Mucosa of descending colon (tissue), 3 donors: ENCODE measurements around the gene UNC13C. TPM values are rescaled to one million over a fixed set of nuclear protein-coding genes. Genes with fewer than 3 reads are reported as not detected.

ENCODE experiments used
- ATAC-seq: fragments of 200-7000 bp; cut with Tn5 transposase; one replicate; pipeline ENCODE4 v1.9.1; 2020; ENCODE audit warnings: mild to moderate bottlenecking, moderate library complexity
- DNase-seq, 3 donors: peaks; one replicate each; pipeline ENCODE4 v3.0.0-alpha.2; 2020
- H3K36me3 ChIP-seq: fragments of 200-600 bp; one replicate; pipeline ENCODE4 v1.8.0; 2021; ENCODE audit warnings: low read depth, mild to moderate bottlenecking
- H3K4me1 ChIP-seq: fragments of 200-600 bp; one replicate; pipeline ENCODE4 v1.8.0; 2021; ENCODE audit warnings: low read depth, mild to moderate bottlenecking
- H3K4me3 ChIP-seq: fragments of 200-600 bp; one replicate; pipeline ENCODE4 v1.8.0; 2021; ENCODE audit warnings: mild to moderate bottlenecking
- H3K9me3 ChIP-seq: fragments of 200-600 bp; one replicate; pipeline ENCODE4 v1.8.0; 2021; ENCODE audit warnings: mild to moderate bottlenecking
- intact Hi-C, 2 donors: fragments of 100-400 bp; cut with DNase I in 1 of 2; cut with micrococcal nuclease in 1 of 2; formaldehyde crosslinking; loops; one replicate each; pipeline versions ENCODE4 v1.11.0 to v1.11.1; 2022; cut with DNase I, micrococcal nuclease
- total RNA-seq, 3 donors: library from RNA; stranded (reverse); fragmentation: NEBNext Ultra II Directional in 2 of 3; extraction: Animal tissue kit (Norgen Biotek cat#: 25700) in 2 of 3; gene quantifications; one replicate each; pipeline versions ENCODE4 v1.2.1 to v1.2.4, GENCODE V29; 2021 to 2023
- TF ChIP-seq, protein P1 (sequence below): fragments of 200-600 bp; IDR thresholded peaks from one replicate; pipeline ENCODE4 v1.8.0; 2022; ENCODE audit warnings: antibody characterized with exemption, mild to moderate bottlenecking
- donor health status: DM: no; HTN: no; CAD: no; lungs with moderate emphysema.
- donor health status: DM: no; HTN: no; CAD: no.
- donor health status: DM: no; HTN: yes; CAD: no.

UNC13C gene
- total RNA-seq, 3 donors from 2014 or later, result 0.06 to 1.9 (median 0.12) TPM

DNA sequence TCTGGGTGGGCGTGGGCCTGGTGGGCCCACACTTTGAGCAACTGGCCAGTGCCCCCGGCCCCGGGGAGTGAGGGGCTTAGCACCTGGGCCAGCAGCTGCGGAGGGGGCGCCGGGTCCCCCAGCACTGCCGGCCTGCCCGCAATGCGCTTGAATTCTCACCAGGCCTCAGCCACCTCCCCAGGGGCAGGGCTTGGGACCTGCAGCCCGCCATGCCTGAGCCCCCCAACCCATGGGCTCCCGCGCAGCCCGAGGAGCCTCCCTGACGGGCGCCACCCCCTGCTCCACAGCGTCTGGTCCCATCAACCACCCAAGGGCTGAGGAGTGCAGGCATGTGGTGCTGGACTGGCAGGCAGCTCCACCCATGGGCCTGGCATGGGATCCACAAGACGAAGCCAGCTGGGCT, 484.3 kb downstream of the UNC13C start:
- TF ChIP-seq, protein P1, sequence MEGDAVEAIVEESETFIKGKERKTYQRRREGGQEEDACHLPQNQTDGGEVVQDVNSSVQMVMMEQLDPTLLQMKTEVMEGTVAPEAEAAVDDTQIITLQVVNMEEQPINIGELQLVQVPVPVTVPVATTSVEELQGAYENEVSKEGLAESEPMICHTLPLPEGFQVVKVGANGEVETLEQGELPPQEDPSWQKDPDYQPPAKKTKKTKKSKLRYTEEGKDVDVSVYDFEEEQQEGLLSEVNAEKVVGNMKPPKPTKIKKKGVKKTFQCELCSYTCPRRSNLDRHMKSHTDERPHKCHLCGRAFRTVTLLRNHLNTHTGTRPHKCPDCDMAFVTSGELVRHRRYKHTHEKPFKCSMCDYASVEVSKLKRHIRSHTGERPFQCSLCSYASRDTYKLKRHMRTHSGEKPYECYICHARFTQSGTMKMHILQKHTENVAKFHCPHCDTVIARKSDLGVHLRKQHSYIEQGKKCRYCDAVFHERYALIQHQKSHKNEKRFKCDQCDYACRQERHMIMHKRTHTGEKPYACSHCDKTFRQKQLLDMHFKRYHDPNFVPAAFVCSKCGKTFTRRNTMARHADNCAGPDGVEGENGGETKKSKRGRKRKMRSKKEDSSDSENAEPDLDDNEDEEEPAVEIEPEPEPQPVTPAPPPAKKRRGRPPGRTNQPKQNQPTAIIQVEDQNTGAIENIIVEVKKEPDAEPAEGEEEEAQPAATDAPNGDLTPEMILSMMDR, result no peak

DNA sequence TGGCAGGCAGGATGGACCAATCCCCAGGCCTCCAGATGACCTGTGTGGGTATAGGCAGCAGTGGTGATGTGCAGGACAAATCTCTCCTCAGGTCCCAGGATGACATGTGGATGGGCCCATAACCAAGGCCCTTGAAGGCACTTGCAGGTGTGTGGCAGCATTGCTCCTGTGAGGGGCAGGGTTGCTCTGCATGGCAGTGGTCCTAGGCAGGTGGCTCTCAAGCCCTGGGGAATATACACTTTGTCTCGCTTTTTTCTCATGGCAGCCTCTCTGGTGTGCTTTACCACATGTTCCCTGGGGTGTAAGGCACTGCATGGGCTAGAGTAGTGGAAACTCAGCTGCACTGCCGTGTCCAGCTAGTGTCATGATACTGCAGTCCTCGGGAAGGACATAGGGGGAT, 503.6 kb downstream of the UNC13C start:
- ATAC-seq (no peak), DNase-seq (peak in 1 of 3 donors; percentile 15)
- Histone ChIP-seq H3K36me3 (no peaks in the 10 kb centered on the region), H3K4me1 (no peaks in the 10 kb centered on the region), H3K4me3 (no peak overlapping the region), H3K9me3 (peaks cover 8% of the 10 kb centered on the region)
- intact Hi-C loops, result no loop called here
- TF ChIP-seq, protein P1, result no peak

More for the DNA sequence above, 484.3 kb downstream of the UNC13C start:
- ATAC-seq (no peak), DNase-seq (peak in 1 of 3 donors; percentile 38)
- peaks cover 31% of the 10 kb centered on the region for H3K9me3 ChIP-seq
- H3K4me3 ChIP-seq, result no peak overlapping the region
- intact Hi-C loops, result no loop called here
- H3K36me3 ChIP-seq, result no peaks in the 10 kb centered on the region
- no peaks in the 10 kb centered on the region for H3K4me1 ChIP-seq

DNA sequence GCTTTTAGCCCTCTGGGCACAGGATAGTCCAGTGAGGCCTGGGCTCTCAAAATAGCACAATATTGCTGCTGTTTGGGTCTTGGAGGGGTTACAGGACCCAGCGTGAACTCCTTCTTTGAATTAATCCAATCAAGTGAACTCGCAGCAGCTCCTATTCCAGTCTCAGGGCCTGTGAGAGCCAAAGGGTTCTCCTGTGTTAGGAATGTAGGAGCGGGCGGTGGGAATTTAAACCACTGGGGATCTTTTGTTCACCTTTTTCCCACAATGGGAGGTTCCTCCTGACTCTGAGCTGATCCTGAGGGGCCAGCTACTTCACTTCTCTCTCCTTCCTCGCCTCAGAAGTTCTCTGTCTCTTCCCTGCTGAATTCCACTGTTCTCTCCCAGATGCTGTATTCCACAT, 504.0 kb downstream of the UNC13C start:
- TF ChIP-seq, protein P1, result no peak
- DNase-seq (no peak), ATAC-seq (no peak)
- Histone ChIP-seq H3K9me3 (peaks cover 8% of the 10 kb centered on the region), H3K4me1 (no peaks in the 10 kb centered on the region), H3K4me3 (no peak overlapping the region), H3K36me3 (no peaks in the 10 kb centered on the region)
- intact Hi-C loops, result no loop called here

DNA sequence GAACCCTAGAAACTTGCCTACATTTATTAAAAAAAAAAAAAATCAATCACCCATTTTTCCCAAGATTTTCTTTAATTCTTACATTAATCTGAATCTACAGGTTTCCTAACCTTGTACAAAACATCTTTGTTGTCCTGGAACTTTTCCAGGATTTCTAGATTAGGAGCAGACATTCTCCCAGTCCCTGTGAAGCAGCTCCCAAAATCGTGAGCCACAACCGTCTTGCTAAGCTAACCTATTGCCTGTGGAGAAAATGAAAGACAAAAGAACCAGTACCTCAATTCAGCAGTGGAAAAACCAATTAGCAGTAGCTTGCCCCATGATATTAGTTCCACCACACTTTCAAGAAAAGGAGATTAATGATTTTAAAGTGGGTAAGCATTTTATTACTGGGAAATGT, 522.1 kb downstream of the UNC13C start:
- intact Hi-C loops, result no loop called here
- ATAC-seq (no peak), DNase-seq (no peak)
- TF ChIP-seq, protein P1, result no peak
- Histone ChIP-seq H3K36me3 (no peaks in the 10 kb centered on the region), H3K4me3 (no peak overlapping the region), H3K4me1 (no peaks in the 10 kb centered on the region), H3K9me3 (no peaks in the 10 kb centered on the region)

DNA sequence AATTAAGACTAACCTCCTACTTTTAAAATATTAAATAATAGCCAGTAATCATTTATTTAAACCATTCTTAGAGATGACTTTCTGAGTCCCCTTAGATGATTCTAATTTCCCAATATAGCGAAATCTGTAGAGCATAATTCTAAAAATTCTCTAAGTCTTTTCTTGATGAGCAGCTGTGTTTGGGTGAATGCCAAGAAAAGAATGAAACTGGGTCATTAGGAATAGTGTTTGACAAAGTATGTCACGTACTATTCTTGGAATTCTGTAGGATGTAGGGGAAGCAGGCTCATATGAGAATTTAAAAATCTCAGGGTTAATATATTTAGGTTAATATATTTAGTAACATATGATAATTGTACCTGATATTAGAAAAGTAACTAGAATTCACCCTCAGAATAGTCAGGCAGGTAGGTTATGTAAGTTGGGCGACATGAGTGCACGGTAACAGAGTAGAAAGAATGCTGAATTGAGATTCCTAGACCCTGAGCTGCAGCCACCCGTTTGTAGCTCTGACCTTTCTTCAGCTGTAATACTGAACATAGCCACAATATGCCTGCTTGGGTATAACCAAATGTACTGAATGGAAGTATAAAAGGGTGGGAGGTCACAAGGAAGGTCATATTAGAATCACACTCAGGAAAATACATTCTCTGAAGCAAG, 524.3 kb downstream of the UNC13C start:
- no peaks in the 10 kb centered on the region for H3K36me3 ChIP-seq
- intact Hi-C loops, result no loop called here
- H3K4me1 ChIP-seq, result no peaks in the 10 kb centered on the region
- H3K9me3 ChIP-seq, result no peaks in the 10 kb centered on the region
- DNase-seq (no peak), ATAC-seq (no peak)
- H3K4me3 ChIP-seq, result no peak overlapping the region
- TF ChIP-seq, protein P1, result no peak
